Stimulated activated CD8-positive, alpha-beta memory T cell treated with anti-CD3 and anti-CD28 coated beads, Interleukin-7, amount 100 ng/mL, for 48 hours (primary cell): ENCODE results near the gene LETM1.

Experiments used
- DNase-seq, 2 donors: peaks; one replicate each; pipeline ENCODE4 v3.0.0-alpha.2; 2020; ENCODE audit warnings: low read depth in 1 of 2; ENCODE audit errors: extremely low read depth in 1 of 2

LETM1 gene

GRCh38 chr4:1766106-1767060 is 89.6 kb downstream of the LETM1 start:
- DNase-seq: no peak

- DNase-seq: no peak
Measured at GRCh38 chr4:1765409-1766072, 90.4 kb downstream of the LETM1 start.

GRCh38 chr4:1764670-1765069 is 91.3 kb downstream of the LETM1 start:
- no peak for DNase-seq

GRCh38 chr4:1763550-1764080 is 92.3 kb downstream of the LETM1 start:
- no peak for DNase-seq

GRCh38 chr4:1763070-1763549 is 92.8 kb downstream of the LETM1 start:
- no peak for DNase-seq

- DNase-seq: no peak
Measured at GRCh38 chr4:1762264-1763010, 93.5 kb downstream of the LETM1 start.
